ENCODE measurements around the gene CDKN2C. TPM values are rescaled to one million over a fixed set of nuclear protein-coding genes. Genes with fewer than 3 reads are reported as not detected.
"Not testable (repeated sequence)": the region's sequence is repeated elsewhere in the genome, so short reads cannot be mapped to it uniquely, and the experiment has no call there.

The CDKN2C gene
- total and polyA plus RNA-seq, 4 donors: 17.1 to 20.4 (median 18.4) TPM

DNA sequence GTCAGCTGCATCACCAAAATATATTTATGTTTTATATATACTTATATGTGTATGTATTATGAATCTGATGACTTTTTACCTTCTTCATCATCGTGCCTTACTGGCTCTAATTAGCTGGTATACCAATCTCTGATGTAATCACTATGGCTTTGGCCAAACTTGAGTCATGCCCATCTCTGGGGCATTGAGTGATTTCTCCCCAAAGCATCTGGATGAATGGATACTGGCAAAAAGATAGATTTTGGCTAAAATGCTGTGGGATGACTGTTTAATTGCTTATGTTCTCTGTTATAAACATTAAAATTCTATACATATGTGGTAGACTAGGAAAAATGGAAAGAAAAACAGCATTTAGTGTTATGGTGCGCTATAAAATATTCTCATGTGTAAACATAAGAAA, 19.6 kb downstream of the CDKN2C start:
- no peaks in the 10 kb centered on the region for H3K4me1 ChIP-seq (ENCODE audit: control insufficient read depth, insufficient read depth, low read length)
- no peaks in the 10 kb centered on the region for H3K9me3 ChIP-seq (ENCODE audit: control insufficient read depth, insufficient read depth, low read length)
- DNase-seq (ENCODE audit: low read depth in 4 of 6, low spot score in 6 of 6): no peak
- peaks cover 8% of the 10 kb centered on the region for H3K27me3 ChIP-seq (ENCODE audit: control insufficient read depth, insufficient read depth, low read length)
- WGBS (ENCODE audit: insufficient coverage): no CpG with 5 or more reads among the region's 2 CpGs
- H3K4me3 ChIP-seq (ENCODE audit: low read depth, low read length): no peak overlapping the region
- no peaks in the 10 kb centered on the region for H3K36me3 ChIP-seq (ENCODE audit: control insufficient read depth, insufficient read depth, low read length)
- no peak overlapping the region for H3K27ac ChIP-seq (ENCODE audit: low read depth, low read length)

DNA sequence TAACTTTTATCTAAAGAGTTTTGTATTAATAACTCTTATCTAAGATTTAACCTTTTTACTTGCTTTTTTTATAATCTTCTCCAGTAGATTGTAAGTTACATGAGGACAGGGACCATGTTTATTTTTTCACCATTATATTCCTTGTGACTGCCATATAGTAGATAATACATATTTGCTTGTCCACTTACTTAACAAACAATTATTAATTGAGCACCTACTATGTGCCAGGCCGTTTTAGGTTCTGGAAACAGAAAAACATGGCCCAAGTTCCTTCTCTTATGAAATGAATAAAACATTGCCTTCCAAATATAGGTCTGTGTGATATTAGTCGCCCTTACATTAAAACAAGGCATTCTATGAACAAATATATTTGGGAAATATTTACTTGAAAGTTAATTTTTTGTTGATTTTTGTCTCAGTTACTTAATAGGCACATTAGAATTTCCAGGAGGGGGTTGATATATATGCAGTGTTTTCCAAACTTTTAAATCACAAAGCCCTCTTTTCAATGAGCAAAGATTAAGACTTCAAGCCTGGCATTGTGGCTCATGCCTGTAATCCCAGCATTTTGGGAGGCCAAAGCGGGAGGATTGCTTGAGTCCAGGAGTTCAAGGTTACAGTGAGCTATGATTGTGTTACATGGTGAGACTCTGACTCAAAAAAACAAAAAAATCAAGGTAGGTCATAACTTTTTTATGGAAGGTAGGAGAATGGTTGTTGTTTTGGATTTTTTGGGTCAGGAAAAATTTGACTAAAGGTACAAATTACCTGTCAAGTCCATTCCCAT, 22.7 kb downstream of the CDKN2C start:
- Histone ChIP-seq H3K4me3 (ENCODE audit: low read depth, low read length) (no peak overlapping the region), H3K36me3 (ENCODE audit: control insufficient read depth, insufficient read depth, low read length) (no peaks in the 10 kb centered on the region), H3K27ac (ENCODE audit: low read depth, low read length) (no peak overlapping the region), H3K27me3 (ENCODE audit: control insufficient read depth, insufficient read depth, low read length) (no peaks in the 10 kb centered on the region), H3K4me1 (ENCODE audit: control insufficient read depth, insufficient read depth, low read length) (no peaks in the 10 kb centered on the region), H3K9me3 (ENCODE audit: control insufficient read depth, insufficient read depth, low read length) (no peaks in the 10 kb centered on the region)
- no CpG with 5 or more reads among the region's 3 CpGs for WGBS (ENCODE audit: insufficient coverage)
- DNase-seq (ENCODE audit: low read depth in 4 of 6, low spot score in 6 of 6): no peak

GRCh38 chr1:50993645-50994044, 23.6 kb downstream of the CDKN2C start:
- WGBS (ENCODE audit: insufficient coverage): no CpG with 5 or more reads among the region's 3 CpGs

GRCh38 chr1:50994997-50995396, 25.0 kb downstream of the CDKN2C start:
- Histone ChIP-seq H3K27me3 (ENCODE audit: control insufficient read depth, insufficient read depth, low read length) (no peaks in the 10 kb centered on the region), H3K27ac (ENCODE audit: low read depth, low read length) (no peak overlapping the region), H3K36me3 (ENCODE audit: control insufficient read depth, insufficient read depth, low read length) (no peaks in the 10 kb centered on the region), H3K4me3 (ENCODE audit: low read depth, low read length) (no peak overlapping the region), H3K9me3 (ENCODE audit: control insufficient read depth, insufficient read depth, low read length) (no peaks in the 10 kb centered on the region), H3K4me1 (ENCODE audit: control insufficient read depth, insufficient read depth, low read length) (no peaks in the 10 kb centered on the region)
- WGBS (ENCODE audit: insufficient coverage): no CpG with 5 or more reads among the region's 4 CpGs
- no peak for DNase-seq (ENCODE audit: low read depth in 4 of 6, low spot score in 6 of 6)

More at GRCh38 chr1:50993645-50994044, 23.6 kb downstream of the CDKN2C start:
- H3K9me3 ChIP-seq (ENCODE audit: control insufficient read depth, insufficient read depth, low read length): no peaks in the 10 kb centered on the region
- no peak overlapping the region for H3K27ac ChIP-seq (ENCODE audit: low read depth, low read length)
- H3K4me1 ChIP-seq (ENCODE audit: control insufficient read depth, insufficient read depth, low read length): no peaks in the 10 kb centered on the region
- H3K27me3 ChIP-seq (ENCODE audit: control insufficient read depth, insufficient read depth, low read length): no peaks in the 10 kb centered on the region
- H3K36me3 ChIP-seq (ENCODE audit: control insufficient read depth, insufficient read depth, low read length): no peaks in the 10 kb centered on the region
- H3K4me3 ChIP-seq (ENCODE audit: low read depth, low read length): no peak overlapping the region
- no peak for DNase-seq (ENCODE audit: low read depth in 4 of 6, low spot score in 6 of 6)

DNA sequence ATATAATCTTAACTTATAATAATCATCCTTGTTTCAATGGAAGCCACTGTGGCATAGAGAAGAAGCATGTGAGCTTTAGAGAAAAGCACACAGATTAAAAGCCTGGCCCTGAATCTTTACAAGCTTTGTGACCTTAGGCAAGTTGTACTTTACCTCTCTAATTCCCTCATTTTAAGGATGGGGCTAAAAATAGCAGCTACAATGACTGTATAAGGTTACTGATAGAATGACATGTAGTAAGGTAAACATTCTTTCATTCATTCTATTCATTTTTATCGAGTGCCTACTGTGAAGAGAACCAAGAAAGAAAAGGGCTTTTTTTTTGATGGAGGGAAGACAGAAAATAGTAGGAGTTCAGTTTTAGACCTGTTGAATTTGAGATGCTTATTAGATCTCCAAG, 25.6 kb downstream of the CDKN2C start:
- WGBS (ENCODE audit: insufficient coverage): no CpG with 5 or more reads among the region's 1 CpG
- Histone ChIP-seq H3K27me3 (ENCODE audit: control insufficient read depth, insufficient read depth, low read length) (no peaks in the 10 kb centered on the region), H3K27ac (ENCODE audit: low read depth, low read length) (no peak overlapping the region), H3K4me3 (ENCODE audit: low read depth, low read length) (no peak overlapping the region), H3K36me3 (ENCODE audit: control insufficient read depth, insufficient read depth, low read length) (no peaks in the 10 kb centered on the region), H3K9me3 (ENCODE audit: control insufficient read depth, insufficient read depth, low read length) (no peaks in the 10 kb centered on the region), H3K4me1 (ENCODE audit: control insufficient read depth, insufficient read depth, low read length) (no peaks in the 10 kb centered on the region)
- DNase-seq (ENCODE audit: low read depth in 4 of 6, low spot score in 6 of 6): no peak

- Histone ChIP-seq H3K36me3 (ENCODE audit: control insufficient read depth, insufficient read depth, low read length) (no peaks in the 10 kb centered on the region), H3K27me3 (ENCODE audit: control insufficient read depth, insufficient read depth, low read length) (no peaks in the 10 kb centered on the region), H3K4me3 (ENCODE audit: low read depth, low read length) (no peak overlapping the region), H3K4me1 (ENCODE audit: control insufficient read depth, insufficient read depth, low read length) (no peaks in the 10 kb centered on the region), H3K27ac (ENCODE audit: low read depth, low read length) (no peak overlapping the region), H3K9me3 (ENCODE audit: control insufficient read depth, insufficient read depth, low read length) (no peaks in the 10 kb centered on the region)
- DNase-seq (ENCODE audit: low read depth in 4 of 6, low spot score in 6 of 6): no peak
- 88% methylated on average over 3 of the region's 3 CpGs for WGBS (ENCODE audit: insufficient coverage)
Observed at GRCh38 chr1:50996083-50996482, 26.0 kb downstream of the CDKN2C start.

- H3K4me3 ChIP-seq (ENCODE audit: low read depth, low read length); H3K27ac ChIP-seq (ENCODE audit: low read depth, low read length): not testable (repeated sequence)
Observed at GRCh38 chr1:50999375-50999774, 29.3 kb downstream of the CDKN2C start.

DNA sequence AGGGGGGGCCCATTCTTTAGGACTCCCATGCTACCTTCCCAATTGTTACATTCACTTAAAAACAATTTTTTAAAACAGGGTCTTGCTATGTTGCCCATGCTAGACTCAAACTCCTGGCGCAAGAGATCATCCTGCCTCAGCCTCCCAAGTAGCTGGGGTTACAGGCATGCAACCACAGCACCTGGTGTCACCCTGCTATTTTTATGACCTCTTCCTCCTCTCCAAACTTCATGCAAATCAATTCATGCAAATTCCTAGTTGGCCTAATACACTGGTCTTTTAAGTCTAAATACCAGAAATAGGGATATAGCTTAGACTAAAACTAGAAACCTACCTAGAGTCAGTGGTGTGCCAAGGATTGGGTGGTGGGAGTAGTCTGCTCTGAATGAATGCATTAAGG, 30.1 kb downstream of the CDKN2C start:
- no peak for DNase-seq (ENCODE audit: low read depth in 4 of 6, low spot score in 6 of 6)
- Histone ChIP-seq H3K4me3 (ENCODE audit: low read depth, low read length) (no peak overlapping the region), H3K27ac (ENCODE audit: low read depth, low read length) (no peak overlapping the region), H3K9me3 (ENCODE audit: control insufficient read depth, insufficient read depth, low read length) (no peaks in the 10 kb centered on the region), H3K4me1 (ENCODE audit: control insufficient read depth, insufficient read depth, low read length) (no peaks in the 10 kb centered on the region), H3K36me3 (ENCODE audit: control insufficient read depth, insufficient read depth, low read length) (no peaks in the 10 kb centered on the region), H3K27me3 (ENCODE audit: control insufficient read depth, insufficient read depth, low read length) (no peaks in the 10 kb centered on the region)
- WGBS (ENCODE audit: insufficient coverage): 100% methylated on average over 1 of the region's 1 CpG

More at GRCh38 chr1:50999375-50999774, 29.3 kb downstream of the CDKN2C start:
- not testable (repeated sequence) for H3K4me1 ChIP-seq (ENCODE audit: control insufficient read depth, insufficient read depth, low read length); DNase-seq (ENCODE audit: low read depth in 4 of 6, low spot score in 6 of 6); H3K9me3 ChIP-seq (ENCODE audit: control insufficient read depth, insufficient read depth, low read length); H3K36me3 ChIP-seq (ENCODE audit: control insufficient read depth, insufficient read depth, low read length); H3K27me3 ChIP-seq (ENCODE audit: control insufficient read depth, insufficient read depth, low read length)
- no CpG with 5 or more reads among the region's 1 CpG for WGBS (ENCODE audit: insufficient coverage)

GRCh38 chr1:51000651-51001050, 30.6 kb downstream of the CDKN2C start:
- no CpG with 5 or more reads among the region's 2 CpGs for WGBS (ENCODE audit: insufficient coverage)
- DNase-seq (ENCODE audit: low read depth in 4 of 6, low spot score in 6 of 6): no peak
- H3K4me1 ChIP-seq (ENCODE audit: control insufficient read depth, insufficient read depth, low read length): no peaks in the 10 kb centered on the region

DNA sequence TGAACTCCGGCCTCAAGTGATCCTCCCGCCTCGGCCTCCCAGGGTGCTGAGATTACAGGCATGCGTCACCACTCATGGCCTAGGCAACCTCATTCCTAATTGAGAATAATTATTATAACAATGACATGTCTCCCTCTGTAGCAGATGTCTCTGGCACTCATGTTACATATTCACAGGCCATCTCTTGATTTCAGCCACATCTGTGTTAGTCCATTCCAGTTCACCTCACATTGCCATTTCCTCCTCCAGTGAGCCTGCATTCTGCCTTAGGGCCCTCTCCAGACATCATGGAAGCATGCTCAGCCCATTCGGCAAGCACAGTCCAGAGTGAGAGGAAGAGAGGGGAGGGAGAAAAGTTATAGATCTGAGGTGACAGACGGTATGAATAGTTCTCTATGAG, 32.5 kb downstream of the CDKN2C start:
- Histone ChIP-seq H3K27ac (ENCODE audit: low read depth, low read length) (no peak overlapping the region), H3K4me1 (ENCODE audit: control insufficient read depth, insufficient read depth, low read length) (no peaks in the 10 kb centered on the region), H3K9me3 (ENCODE audit: control insufficient read depth, insufficient read depth, low read length) (no peaks in the 10 kb centered on the region), H3K36me3 (ENCODE audit: control insufficient read depth, insufficient read depth, low read length) (no peaks in the 10 kb centered on the region), H3K27me3 (ENCODE audit: control insufficient read depth, insufficient read depth, low read length) (no peaks in the 10 kb centered on the region), H3K4me3 (ENCODE audit: low read depth, low read length) (no peak overlapping the region)
- 79% methylated on average over 2 of the region's 6 CpGs for WGBS (ENCODE audit: insufficient coverage)
- DNase-seq (ENCODE audit: low read depth in 4 of 6, low spot score in 6 of 6): no peak

More at GRCh38 chr1:51000651-51001050, 30.6 kb downstream of the CDKN2C start:
- Histone ChIP-seq H3K27me3 (ENCODE audit: control insufficient read depth, insufficient read depth, low read length) (no peaks in the 10 kb centered on the region), H3K4me3 (ENCODE audit: low read depth, low read length) (no peak overlapping the region), H3K27ac (ENCODE audit: low read depth, low read length) (no peak overlapping the region), H3K36me3 (ENCODE audit: control insufficient read depth, insufficient read depth, low read length) (no peaks in the 10 kb centered on the region), H3K9me3 (ENCODE audit: control insufficient read depth, insufficient read depth, low read length) (no peaks in the 10 kb centered on the region)

Measured in spinal cord (tissue), 10 donors.